Uterus (tissue), 4 donors: ENCODE measurements around the gene HINT3. TPM values are rescaled to one million over a fixed set of nuclear protein-coding genes. Genes with fewer than 3 reads are reported as not detected.
"Not testable (repeated sequence)": the region's sequence is repeated elsewhere in the genome, so short reads cannot be mapped to it uniquely, and the experiment has no call there.

Experiments used
- DNase-seq, 2 donors: peaks; one replicate each; pipeline ENCODE4 v3.0.0-alpha.2; 2019 to 2020
- H3K27ac ChIP-seq, 2 donors: fragments of 200-600 bp; sonication (generic); 1 replicate in 1 of 2; 2 replicates in 1 of 2; pipeline ENCODE4 v1.5.1; 2016 to 2018
- H3K27me3 ChIP-seq, 2 donors: fragments of 200-600 bp; sonication (generic); one replicate each; pipeline ENCODE4 v1.5.1; 2018 to 2019; ENCODE audit warnings: control low read depth in 1 of 2
- H3K36me3 ChIP-seq, 2 donors: fragments of 200-600 bp; sonication (generic); one replicate each; pipeline ENCODE4 v1.5.1; 2019; ENCODE audit warnings: control low read depth in 1 of 2
- H3K4me1 ChIP-seq, 2 donors: fragments of 200-600 bp; sonication (generic); one replicate each; pipeline ENCODE4 v1.5.1; 2018 to 2019; ENCODE audit warnings: control low read depth in 1 of 2
- H3K4me3 ChIP-seq, 2 donors: fragments of 200-600 bp; sonication (generic); 1 replicate in 1 of 2; 2 replicates in 1 of 2; pipeline ENCODE4 v1.5.1; 2018 to 2019; ENCODE audit warnings: mild to moderate bottlenecking in 1 of 2
- H3K9me3 ChIP-seq, 2 donors: fragments of 200-600 bp; sonication (generic); one replicate each; pipeline ENCODE4 v1.5.1; 2019; ENCODE audit warnings: control low read depth in 1 of 2
- CTCF ChIP-seq, 4 experiments: fragments of 200-600 bp in 2 of 4; fragments of 450-650 bp in 2 of 4; sonication (generic) in 2 of 4; IDR thresholded peaks; one replicate each; pipeline ENCODE4 v1.5.1; 2016 to 2019; ENCODE audit warnings: antibody characterized with exemption in 4 of 4, mild to moderate bottlenecking in 2 of 4, moderate library complexity in 1 of 4
- POLR2A ChIP-seq, 2 donors: fragments of 450-650 bp; IDR thresholded peaks; one replicate each; pipeline ENCODE4 v1.6.1; 2016; ENCODE audit warnings: antibody characterized with exemption in 2 of 2, mild to moderate bottlenecking in 1 of 2, moderate library complexity in 1 of 2
- intact Hi-C: fragments of 100-400 bp; cut with DNase I; formaldehyde crosslinking; loops from one replicate; pipeline ENCODE4 v1.15.1; 2023; ENCODE audit warnings: low total_unique reads
- total RNA-seq, 4 donors: library from RNA; depleted of rRNA in 3 of 4; stranded (reverse); fragments of >200 nt in 3 of 4; gene quantifications; one replicate each; pipeline versions ENCODE4 v1.1.0 to v1.2.4, GENCODE V29; 2014 to 2023
- donor health status: DM: yes; HTN: yes; CAD: no.

Gene HINT3
- total RNA-seq, 4 donors from 2014 or later = 13.1 to 49.3 (median 23.1) TPM

GRCh38 chr6:125931733-125932450, 24.7 kb upstream of the HINT3 start:
- Histone ChIP-seq H3K4me3 (no peak overlapping the region), H3K4me1 (no peaks in the 10 kb centered on the region)

GRCh38 chr6:125932451-125932795, 24.1 kb upstream of the HINT3 start:
- H3K4me1 ChIP-seq = no peaks in the 10 kb centered on the region
- TF ChIP-seq POLR2A (IDR thresholded peaks at IDR 0.05) (no peak), CTCF (IDR thresholded peaks at IDR 0.05) (no peak)
- intact Hi-C loops = no loop called here
- no peaks in the 10 kb centered on the region for H3K27me3 ChIP-seq
- no peak overlapping the region for H3K4me3 ChIP-seq
- DNase-seq = no peak
- H3K36me3 ChIP-seq = no peaks in the 10 kb centered on the region
- H3K9me3 ChIP-seq = no peaks in the 10 kb centered on the region
- H3K27ac ChIP-seq = no peak overlapping the region

More at GRCh38 chr6:125931733-125932450, 24.7 kb upstream of the HINT3 start:
- TF ChIP-seq CTCF (IDR thresholded peaks at IDR 0.05) = no peak
- no peak for TF ChIP-seq POLR2A (IDR thresholded peaks at IDR 0.05)
- H3K27me3 ChIP-seq = no peaks in the 10 kb centered on the region
- DNase-seq = no peak
- H3K27ac ChIP-seq = no peak overlapping the region
- intact Hi-C loops = no loop called here
- no peaks in the 10 kb centered on the region for H3K9me3 ChIP-seq
- H3K36me3 ChIP-seq = no peaks in the 10 kb centered on the region

- DNase-seq, H3K36me3 ChIP-seq, H3K27me3 ChIP-seq, H3K4me3 ChIP-seq, H3K4me1 ChIP-seq, H3K27ac ChIP-seq, intact Hi-C loops, H3K9me3 ChIP-seq: not testable (repeated sequence)
These were observed 21.1 kb upstream of the HINT3 start for GRCh38 chr6:125935520-125935919.

GRCh38 chr6:125939026-125939425, 17.5 kb upstream of the HINT3 start:
- intact Hi-C loops = no loop called here
- no peaks in the 10 kb centered on the region for H3K27me3 ChIP-seq
- no peaks in the 10 kb centered on the region for H3K4me1 ChIP-seq
- H3K27ac ChIP-seq = no peak overlapping the region
- H3K4me3 ChIP-seq = no peak overlapping the region
- TF ChIP-seq POLR2A (IDR thresholded peaks at IDR 0.05) = no peak
- TF ChIP-seq CTCF (IDR thresholded peaks at IDR 0.05) = no peak
- DNase-seq = no peak
- no peaks in the 10 kb centered on the region for H3K36me3 ChIP-seq
- no peaks in the 10 kb centered on the region for H3K9me3 ChIP-seq

GRCh38 chr6:125939791-125940190, 16.8 kb upstream of the HINT3 start:
- intact Hi-C loops = no loop called here
- Histone ChIP-seq H3K27ac (no peak overlapping the region), H3K4me3 (no peak overlapping the region), H3K4me1 (no peaks in the 10 kb centered on the region), H3K27me3 (no peaks in the 10 kb centered on the region), H3K9me3 (no peaks in the 10 kb centered on the region), H3K36me3 (no peaks in the 10 kb centered on the region)
- DNase-seq = no peak
- TF ChIP-seq POLR2A (IDR thresholded peaks at IDR 0.05) (no peak), CTCF (IDR thresholded peaks at IDR 0.05) (no peak)
